ENCODE measurements around the gene GJC2. TPM values are rescaled to one million over a fixed set of nuclear protein-coding genes. Genes with fewer than 3 reads are reported as not detected.

The GJC2 gene
- total RNA-seq, 1 experiment from 2014 or later: 0.72 TPM

DNA sequence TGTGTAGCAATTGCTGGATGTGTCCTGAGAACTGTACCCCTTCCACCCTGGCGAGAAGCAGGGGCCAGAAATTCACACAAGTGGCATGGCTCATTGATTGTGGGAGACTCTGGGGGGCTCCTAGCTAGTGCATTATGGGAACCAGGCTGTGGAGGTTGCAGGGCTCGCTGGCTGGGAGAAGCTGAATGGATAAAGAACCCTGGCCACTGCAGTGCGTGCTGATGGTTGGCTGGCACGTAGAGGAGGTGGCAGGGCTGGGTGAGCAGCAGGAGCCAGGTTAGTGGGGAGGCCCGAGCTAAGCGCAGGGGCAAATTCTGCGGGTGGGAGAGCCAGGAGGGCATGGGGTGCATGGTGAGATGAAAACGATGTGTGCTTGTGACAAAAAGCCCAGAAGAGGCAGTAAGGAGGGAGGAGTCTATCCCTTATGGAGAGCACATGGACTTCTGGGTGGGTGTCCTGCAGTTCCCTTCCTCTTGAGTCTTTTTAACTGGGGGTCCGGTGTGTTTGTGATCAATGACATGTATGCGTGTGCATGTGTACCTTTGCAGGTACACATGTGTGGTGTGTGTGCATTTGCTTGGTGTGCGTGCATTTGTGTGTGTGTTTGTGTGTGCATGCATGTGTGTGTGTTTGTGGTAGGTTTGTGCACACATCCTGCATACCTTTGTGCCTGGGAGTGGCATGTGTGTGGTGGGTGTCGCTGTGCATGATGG lies 6.1 kb upstream of the GJC2 start:
- ATAC-seq (no peak), DNase-seq (ENCODE audit: low spot score) (no peak)
- Mint-ChIP-seq H3K27me3 (ENCODE audit: low read depth) (no peaks in the 10 kb centered on the region), H3K36me3 (no peaks in the 10 kb centered on the region), H3K27ac (peak overlapping the region; percentile 59; the same call in 1 of the 2 replicates), H3K4me1 (peaks cover 7% of the 10 kb centered on the region; the same call in 1 of the 2 replicates), H3K4me3 (no peak overlapping the region), H3K9me3 (no peaks in the 10 kb centered on the region)
- POLR2A ChIA-PET: no interaction called here
- TF ChIP-seq EMX1 (CRISPR knock-in tag; IDR thresholded peaks at IDR 0.05): no peak
- CTCF ChIA-PET: interaction anchor here (1.1 to 1.4 kb wide), 3 partner anchors 13 to 22 kb away, joined by 3 to 6 read pairs (median 3); no protein-coding TSS in a partner anchor

DNA sequence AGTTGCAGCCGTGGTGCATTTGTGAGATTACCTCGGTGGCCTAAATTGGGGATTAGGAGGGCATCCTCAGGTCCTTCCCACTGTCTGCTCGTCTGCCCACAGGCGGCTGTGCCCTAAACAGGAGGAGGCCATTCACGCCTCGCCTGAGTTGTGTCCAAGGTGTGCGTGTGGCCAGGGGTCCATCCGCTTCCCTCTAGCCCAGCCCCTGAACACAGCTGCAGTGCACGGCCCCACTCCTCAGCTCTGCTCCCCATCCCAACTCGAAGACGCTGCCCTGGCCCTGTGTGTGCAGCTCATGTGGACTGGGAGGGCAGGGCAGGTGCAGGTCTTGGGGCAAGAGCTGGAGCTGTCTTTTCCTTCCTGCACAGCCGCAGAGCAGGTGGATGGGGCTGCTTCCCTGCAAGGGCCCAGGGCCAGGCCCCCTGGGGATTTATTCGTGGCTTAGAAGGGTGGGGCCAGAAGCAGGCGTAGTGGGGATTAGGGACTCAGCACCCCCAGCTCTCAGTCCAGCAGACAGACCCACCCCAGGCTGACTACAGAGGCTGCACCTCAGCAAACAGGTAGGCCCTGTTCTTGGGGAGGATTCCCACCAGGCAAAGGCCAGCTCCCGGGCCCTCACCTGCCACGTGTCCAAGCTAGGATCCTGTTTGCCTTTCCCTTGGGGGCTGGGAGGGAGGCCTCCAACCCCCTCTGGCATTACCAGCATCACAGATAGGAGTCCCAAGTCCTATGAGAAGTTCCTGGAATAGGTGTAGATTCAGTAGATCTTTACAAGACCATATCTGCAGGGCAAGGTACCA lies 5.3 kb upstream of the GJC2 start:
- H3K4me1 Mint-ChIP-seq: peaks cover 7% of the 10 kb centered on the region; the same call in 1 of the 2 replicates
- DNase-seq (ENCODE audit: low spot score) (no peak), ATAC-seq (no peak)
- H3K9me3 Mint-ChIP-seq: no peaks in the 10 kb centered on the region
- no peak overlapping the region for H3K4me3 Mint-ChIP-seq
- ChIA-PET CTCF (interaction anchor here (1.1 to 1.2 kb wide), 2 partner anchors 14 to 21 kb away, joined by 3 read pairs; no protein-coding TSS in a partner anchor), POLR2A (no interaction called here)
- H3K36me3 Mint-ChIP-seq: no peaks in the 10 kb centered on the region
- no peaks in the 10 kb centered on the region for H3K27me3 Mint-ChIP-seq (ENCODE audit: low read depth)
- H3K27ac Mint-ChIP-seq: no peak overlapping the region
- TF ChIP-seq, protein P1, sequence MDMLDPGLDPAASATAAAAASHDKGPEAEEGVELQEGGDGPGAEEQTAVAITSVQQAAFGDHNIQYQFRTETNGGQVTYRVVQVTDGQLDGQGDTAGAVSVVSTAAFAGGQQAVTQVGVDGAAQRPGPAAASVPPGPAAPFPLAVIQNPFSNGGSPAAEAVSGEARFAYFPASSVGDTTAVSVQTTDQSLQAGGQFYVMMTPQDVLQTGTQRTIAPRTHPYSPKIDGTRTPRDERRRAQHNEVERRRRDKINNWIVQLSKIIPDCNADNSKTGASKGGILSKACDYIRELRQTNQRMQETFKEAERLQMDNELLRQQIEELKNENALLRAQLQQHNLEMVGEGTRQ (CRISPR knock-in tag; IDR thresholded peaks at IDR 0.05): no peak
- TF ChIP-seq, protein P2, sequence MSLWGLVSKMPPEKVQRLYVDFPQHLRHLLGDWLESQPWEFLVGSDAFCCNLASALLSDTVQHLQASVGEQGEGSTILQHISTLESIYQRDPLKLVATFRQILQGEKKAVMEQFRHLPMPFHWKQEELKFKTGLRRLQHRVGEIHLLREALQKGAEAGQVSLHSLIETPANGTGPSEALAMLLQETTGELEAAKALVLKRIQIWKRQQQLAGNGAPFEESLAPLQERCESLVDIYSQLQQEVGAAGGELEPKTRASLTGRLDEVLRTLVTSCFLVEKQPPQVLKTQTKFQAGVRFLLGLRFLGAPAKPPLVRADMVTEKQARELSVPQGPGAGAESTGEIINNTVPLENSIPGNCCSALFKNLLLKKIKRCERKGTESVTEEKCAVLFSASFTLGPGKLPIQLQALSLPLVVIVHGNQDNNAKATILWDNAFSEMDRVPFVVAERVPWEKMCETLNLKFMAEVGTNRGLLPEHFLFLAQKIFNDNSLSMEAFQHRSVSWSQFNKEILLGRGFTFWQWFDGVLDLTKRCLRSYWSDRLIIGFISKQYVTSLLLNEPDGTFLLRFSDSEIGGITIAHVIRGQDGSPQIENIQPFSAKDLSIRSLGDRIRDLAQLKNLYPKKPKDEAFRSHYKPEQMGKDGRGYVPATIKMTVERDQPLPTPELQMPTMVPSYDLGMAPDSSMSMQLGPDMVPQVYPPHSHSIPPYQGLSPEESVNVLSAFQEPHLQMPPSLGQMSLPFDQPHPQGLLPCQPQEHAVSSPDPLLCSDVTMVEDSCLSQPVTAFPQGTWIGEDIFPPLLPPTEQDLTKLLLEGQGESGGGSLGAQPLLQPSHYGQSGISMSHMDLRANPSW (CRISPR knock-in tag; conservative IDR thresholded peaks at IDR 0.05; ENCODE audit: low read depth): no peak
- TF ChIP-seq, protein P3, sequence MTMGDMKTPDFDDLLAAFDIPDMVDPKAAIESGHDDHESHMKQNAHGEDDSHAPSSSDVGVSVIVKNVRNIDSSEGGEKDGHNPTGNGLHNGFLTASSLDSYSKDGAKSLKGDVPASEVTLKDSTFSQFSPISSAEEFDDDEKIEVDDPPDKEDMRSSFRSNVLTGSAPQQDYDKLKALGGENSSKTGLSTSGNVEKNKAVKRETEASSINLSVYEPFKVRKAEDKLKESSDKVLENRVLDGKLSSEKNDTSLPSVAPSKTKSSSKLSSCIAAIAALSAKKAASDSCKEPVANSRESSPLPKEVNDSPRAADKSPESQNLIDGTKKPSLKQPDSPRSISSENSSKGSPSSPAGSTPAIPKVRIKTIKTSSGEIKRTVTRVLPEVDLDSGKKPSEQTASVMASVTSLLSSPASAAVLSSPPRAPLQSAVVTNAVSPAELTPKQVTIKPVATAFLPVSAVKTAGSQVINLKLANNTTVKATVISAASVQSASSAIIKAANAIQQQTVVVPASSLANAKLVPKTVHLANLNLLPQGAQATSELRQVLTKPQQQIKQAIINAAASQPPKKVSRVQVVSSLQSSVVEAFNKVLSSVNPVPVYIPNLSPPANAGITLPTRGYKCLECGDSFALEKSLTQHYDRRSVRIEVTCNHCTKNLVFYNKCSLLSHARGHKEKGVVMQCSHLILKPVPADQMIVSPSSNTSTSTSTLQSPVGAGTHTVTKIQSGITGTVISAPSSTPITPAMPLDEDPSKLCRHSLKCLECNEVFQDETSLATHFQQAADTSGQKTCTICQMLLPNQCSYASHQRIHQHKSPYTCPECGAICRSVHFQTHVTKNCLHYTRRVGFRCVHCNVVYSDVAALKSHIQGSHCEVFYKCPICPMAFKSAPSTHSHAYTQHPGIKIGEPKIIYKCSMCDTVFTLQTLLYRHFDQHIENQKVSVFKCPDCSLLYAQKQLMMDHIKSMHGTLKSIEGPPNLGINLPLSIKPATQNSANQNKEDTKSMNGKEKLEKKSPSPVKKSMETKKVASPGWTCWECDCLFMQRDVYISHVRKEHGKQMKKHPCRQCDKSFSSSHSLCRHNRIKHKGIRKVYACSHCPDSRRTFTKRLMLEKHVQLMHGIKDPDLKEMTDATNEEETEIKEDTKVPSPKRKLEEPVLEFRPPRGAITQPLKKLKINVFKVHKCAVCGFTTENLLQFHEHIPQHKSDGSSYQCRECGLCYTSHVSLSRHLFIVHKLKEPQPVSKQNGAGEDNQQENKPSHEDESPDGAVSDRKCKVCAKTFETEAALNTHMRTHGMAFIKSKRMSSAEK (CRISPR knock-in tag; IDR thresholded peaks at IDR 0.05; ENCODE audit: borderline replicate concordance): no peak
- TF ChIP-seq, protein P4, sequence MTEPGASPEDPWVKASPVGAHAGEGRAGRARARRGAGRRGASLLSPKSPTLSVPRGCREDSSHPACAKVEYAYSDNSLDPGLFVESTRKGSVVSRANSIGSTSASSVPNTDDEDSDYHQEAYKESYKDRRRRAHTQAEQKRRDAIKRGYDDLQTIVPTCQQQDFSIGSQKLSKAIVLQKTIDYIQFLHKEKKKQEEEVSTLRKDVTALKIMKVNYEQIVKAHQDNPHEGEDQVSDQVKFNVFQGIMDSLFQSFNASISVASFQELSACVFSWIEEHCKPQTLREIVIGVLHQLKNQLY (CRISPR knock-in tag; IDR thresholded peaks at IDR 0.05): no peak
- TF ChIP-seq, protein P5, sequence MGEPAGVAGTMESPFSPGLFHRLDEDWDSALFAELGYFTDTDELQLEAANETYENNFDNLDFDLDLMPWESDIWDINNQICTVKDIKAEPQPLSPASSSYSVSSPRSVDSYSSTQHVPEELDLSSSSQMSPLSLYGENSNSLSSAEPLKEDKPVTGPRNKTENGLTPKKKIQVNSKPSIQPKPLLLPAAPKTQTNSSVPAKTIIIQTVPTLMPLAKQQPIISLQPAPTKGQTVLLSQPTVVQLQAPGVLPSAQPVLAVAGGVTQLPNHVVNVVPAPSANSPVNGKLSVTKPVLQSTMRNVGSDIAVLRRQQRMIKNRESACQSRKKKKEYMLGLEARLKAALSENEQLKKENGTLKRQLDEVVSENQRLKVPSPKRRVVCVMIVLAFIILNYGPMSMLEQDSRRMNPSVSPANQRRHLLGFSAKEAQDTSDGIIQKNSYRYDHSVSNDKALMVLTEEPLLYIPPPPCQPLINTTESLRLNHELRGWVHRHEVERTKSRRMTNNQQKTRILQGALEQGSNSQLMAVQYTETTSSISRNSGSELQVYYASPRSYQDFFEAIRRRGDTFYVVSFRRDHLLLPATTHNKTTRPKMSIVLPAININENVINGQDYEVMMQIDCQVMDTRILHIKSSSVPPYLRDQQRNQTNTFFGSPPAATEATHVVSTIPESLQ (CRISPR knock-in tag; IDR thresholded peaks at IDR 0.05): no peak
- TF ChIP-seq MXD4 (CRISPR knock-in tag; IDR thresholded peaks at IDR 0.05; ENCODE audit: borderline replicate concordance) (no peak), ZNF263 (CRISPR knock-in tag; IDR thresholded peaks at IDR 0.05; ENCODE audit: low read depth) (no peak), ETV6 (CRISPR knock-in tag; IDR thresholded peaks at IDR 0.05) (no peak)
